Stimulated activated CD4-positive, alpha-beta T cell treated with anti-CD3 and anti-CD28 coated beads, Interleukin-4, amount 100 ng/mL, for 48 hours (primary cell): ENCODE results near the gene INS.
"Not testable (repeated sequence)": the region's sequence is repeated elsewhere in the genome, so short reads cannot be mapped to it uniquely, and the experiment has no call there.

Experiments
- DNase-seq, 2 donors: peaks; one replicate each; pipeline ENCODE4 v3.0.0-alpha.2; 2020; ENCODE audit warnings: low read depth in 2 of 2

The INS gene

GRCh38 chr11:2132874-2133240, 28.2 kb downstream of the INS start:
- DNase-seq: no peak

- no peak for DNase-seq
These were observed 28.8 kb downstream of the INS start for GRCh38 chr11:2132246-2132645.

- no peak for DNase-seq
These were observed 29.4 kb downstream of the INS start for GRCh38 chr11:2131371-2132236.

GRCh38 chr11:2130881-2131352, 30.1 kb downstream of the INS start:
- no peak for DNase-seq

- DNase-seq: no peak
These were observed 31.2 kb downstream of the INS start for GRCh38 chr11:2129699-2130366.

- no peak for DNase-seq
These were observed 31.7 kb downstream of the INS start for GRCh38 chr11:2129308-2129698.

- no peak for DNase-seq
These were observed 32.3 kb downstream of the INS start for GRCh38 chr11:2128511-2129307.

GRCh38 chr11:2128130-2128510, 32.9 kb downstream of the INS start:
- no peak for DNase-seq

GRCh38 chr11:2127482-2128129, 33.4 kb downstream of the INS start:
- no peak for DNase-seq

- no peak for DNase-seq
These were observed 34.4 kb downstream of the INS start for GRCh38 chr11:2126520-2127085.

- not testable (repeated sequence) for DNase-seq
These were observed 36.1 kb downstream of the INS start for GRCh38 chr11:2124736-2125484.

GRCh38 chr11:2123628-2123960, 37.4 kb downstream of the INS start:
- no peak for DNase-seq

- no peak for DNase-seq
These were observed 37.9 kb downstream of the INS start for GRCh38 chr11:2122907-2123627.

- DNase-seq: no peak
These were observed 38.6 kb downstream of the INS start for GRCh38 chr11:2122222-2122906.

- DNase-seq: no peak
These were observed 39.5 kb downstream of the INS start for GRCh38 chr11:2121227-2122130.

- DNase-seq: no peak
These were observed 40.5 kb downstream of the INS start for GRCh38 chr11:2120359-2121100.

- DNase-seq: no peak
These were observed 42.3 kb downstream of the INS start for GRCh38 chr11:2118677-2119076.

GRCh38 chr11:2116680-2117079, 44.3 kb downstream of the INS start:
- DNase-seq: no peak
